B cell (primary cell): ENCODE measurements around the gene SOHLH1. TPM values are rescaled to one million over a fixed set of nuclear protein-coding genes. Genes with fewer than 3 reads are reported as not detected.

ENCODE experiments used
- ATAC-seq: fragments of 200-7000 bp; cut with Tn5 transposase; one replicate; pipeline ENCODE4 v1.10.0; 2021; ENCODE audit warnings: low read depth, mild to moderate bottlenecking, moderate number of reproducible peaks, moderate library complexity
- CTCF ChIA-PET: fragments of 350-600 bp; sonication (Branson Sonifier 250); formaldehyde crosslinking; loops from one replicate; lab custom pipeline; 2021; ENCODE audit warnings: antibody characterized with exemption, inconsistent platforms; lab: Charles Lee
- POLR2A ChIA-PET: fragments of 350-600 bp; sonication (Branson Sonifier 250); formaldehyde crosslinking; loops from one replicate; lab custom pipeline; 2021; ENCODE audit warnings: antibody characterized with exemption; lab: Charles Lee
- DNase-seq: peaks from one replicate; pipeline ENCODE4 v3.0.0; 2013
- H2AFZ ChIP-seq: 2 replicates; pipeline ENCODE4 v1.6.1; 2012; ENCODE audit warnings: mild to moderate bottlenecking, low read depth, low read length; ENCODE audit not compliant: insufficient read depth, poor library complexity, severe bottlenecking
- H3K27ac ChIP-seq, 2 donors: 1 replicate in 1 of 2; 2 replicates in 1 of 2; pipeline ENCODE4 v1.5.1; 2012 to 2013; ENCODE audit warnings: low read length in 2 of 2, mild to moderate bottlenecking in 2 of 2, moderate library complexity in 1 of 2
- H3K27me3 ChIP-seq, 4 experiments: fragments of 200-600 bp in 1 of 4; sonication (generic) in 1 of 4; replicated peaks in 1 of 4; 1 replicate in 2 of 4; 2 replicates in 2 of 4; pipeline versions ENCODE4 v1.6.1 to v1.7.0; 2013 to 2016; ENCODE audit warnings: low read length in 3 of 4, mild to moderate bottlenecking in 2 of 4, mixed read lengths in 1 of 4, moderate library complexity in 1 of 4; ENCODE audit not compliant: insufficient read depth in 4 of 4, control insufficient read depth in 3 of 4; ENCODE audit errors: control extremely low read depth in 1 of 4
- H3K36me3 ChIP-seq, 2 experiments: replicated peaks in 1 of 2; 1 replicate in 1 of 2; 2 replicates in 1 of 2; pipeline versions ENCODE4 v1.6.1 to v1.7.1; 2013; ENCODE audit warnings: low read length in 1 of 2; ENCODE audit not compliant: insufficient read depth in 2 of 2, control insufficient read depth in 1 of 2; ENCODE audit errors: control extremely low read depth in 1 of 2, extremely low read depth in 1 of 2
- H3K4me1 ChIP-seq, 2 donors: fragments of 200-600 bp in 1 of 2; sonication (generic) in 1 of 2; 1 replicate in 1 of 2; 2 replicates in 1 of 2; pipeline versions ENCODE4 v1.5.1 to v1.6.1; 2013 to 2017; ENCODE audit warnings: low read length in 2 of 2; ENCODE audit not compliant: control insufficient read depth in 2 of 2, insufficient read depth in 2 of 2
- H3K4me2 ChIP-seq: replicated peaks from 2 replicates; pipeline ENCODE3; 2012; ENCODE audit warnings: mild to moderate bottlenecking, low read depth, low read length; ENCODE audit not compliant: poor library complexity, severe bottlenecking
- H3K4me3 ChIP-seq, 5 experiments: fragments of 200-600 bp in 1 of 5; sonication (generic) in 1 of 5; 1 replicate in 3 of 5; 2 replicates in 2 of 5; pipeline versions ENCODE4 v1.5.1 to v1.7.0; 2011 to 2016; ENCODE audit warnings: low read length in 4 of 5, mild to moderate bottlenecking in 4 of 5, low read depth in 2 of 5, control low read depth in 1 of 5, moderate library complexity in 1 of 5; ENCODE audit not compliant: insufficient read depth in 1 of 5; ENCODE audit errors: control extremely low read depth in 1 of 5, extremely low read depth in 1 of 5
- H3K79me2 ChIP-seq: fragments of 200-600 bp; sonication (generic); one replicate; pipeline ENCODE4 v1.6.0; 2016; ENCODE audit warnings: low read length; ENCODE audit not compliant: control insufficient read depth, insufficient read depth
- H3K9ac ChIP-seq: fragments of 200-600 bp; sonication (generic); 2 replicates; pipeline ENCODE4 v1.6.1; 2017; ENCODE audit warnings: mild to moderate bottlenecking, low read length, moderate library complexity
- H3K9me3 ChIP-seq, 3 donors: one replicate each; pipeline versions ENCODE4 v1.6.1 to v1.7.1; 2013; ENCODE audit warnings: low read length in 2 of 3; ENCODE audit not compliant: control insufficient read depth in 2 of 3, insufficient read depth in 1 of 3; ENCODE audit errors: control extremely low read depth in 1 of 3
- H4K20me1 ChIP-seq: 2 replicates; pipeline ENCODE4 v1.6.0; 2012; ENCODE audit warnings: mild to moderate bottlenecking, low read length; ENCODE audit not compliant: insufficient read depth, control insufficient read depth, poor library complexity, severe bottlenecking
- H3K27ac Mint-ChIP-seq: one replicate; pipeline ENCODE4 v1.8.0; 2021; ENCODE audit warnings: mixed read lengths
- H3K27me3 Mint-ChIP-seq: one replicate; pipeline ENCODE4 v1.8.0; 2021; ENCODE audit warnings: mixed read lengths
- H3K4me1 Mint-ChIP-seq: one replicate; pipeline ENCODE4 v1.8.0; 2021; ENCODE audit warnings: mixed read lengths
- H3K4me3 Mint-ChIP-seq: one replicate; pipeline ENCODE4 v1.8.0; 2021; ENCODE audit warnings: mixed read lengths
- H3K9me3 Mint-ChIP-seq: one replicate; pipeline ENCODE4 v1.8.0; 2022; ENCODE audit warnings: mixed read lengths; ENCODE audit not compliant: insufficient read depth
- EZH2 ChIP-seq: IDR thresholded peaks from 2 replicates; pipeline ENCODE4 v1.6.1; 2012; ENCODE audit warnings: borderline replicate concordance, low read depth, mild to moderate bottlenecking, moderate library complexity, low read length; ENCODE audit not compliant: insufficient read depth, poor library complexity, severe bottlenecking
- WGBS: methylation state at CpG from one replicate; pipeline ENCODE4 v1.1.5; 2013; ENCODE audit warnings: missing lambda C conversion rate; ENCODE audit not compliant: insufficient coverage; 5-methylcytosine and 5-hydroxymethylcytosine counted together
- intact Hi-C: fragments of 100-400 bp; cut with micrococcal nuclease; formaldehyde crosslinking; loops from one replicate; pipeline ENCODE4 v1.10.0; 2022
- polyA plus RNA-seq: library from polyadenylated mRNA; depleted of rRNA; stranded (reverse); fragments of >200 nt; gene quantifications from 2 replicates; pipeline ENCODE4 v1.2.3, GENCODE V29; 2012
- total RNA-seq, 2 donors: library from RNA; stranded (reverse); fragments of 120-200 nt in 1 of 2; gene quantifications; 1 replicate in 1 of 2; 2 replicates in 1 of 2; pipeline versions ENCODE4 v1.2.3 to v1.2.4, GENCODE V29; 2013 to 2022
- TF ChIP-seq, protein P1 (sequence below): fragments of 200-600 bp; IDR thresholded peaks from one replicate; pipeline ENCODE4 v1.8.0; 2022; ENCODE audit warnings: antibody characterized with exemption, mild to moderate bottlenecking

SOHLH1 gene
- total and polyA plus RNA-seq, 2 donors (not counting 1 experiment from before 2014, with no cell fraction given) = not detected

DNA sequence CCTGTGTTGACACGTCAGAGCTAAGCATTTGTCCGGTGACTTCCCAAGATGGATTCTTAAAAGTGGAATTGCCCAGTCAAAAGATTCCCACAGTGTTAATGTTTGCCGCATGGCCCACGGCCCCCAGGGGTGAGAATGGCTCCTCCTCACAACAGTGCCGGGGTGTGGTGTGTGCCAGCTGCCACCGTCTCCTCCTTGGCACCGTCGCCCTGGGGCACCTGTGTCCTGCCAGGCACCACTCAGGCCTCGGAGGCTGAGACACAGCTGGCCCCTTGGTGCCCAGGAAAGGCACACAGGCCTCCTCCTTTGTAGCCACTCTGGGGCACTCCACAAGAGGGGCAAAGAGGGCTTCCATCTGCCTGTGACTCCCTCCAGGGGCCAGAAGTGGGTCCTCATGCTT, 7.0 kb upstream of the SOHLH1 start:
- no peaks in the 10 kb centered on the region for H3K9me3 Mint-ChIP-seq
- POLR2A ChIA-PET = no interaction called here
- WGBS = 88% methylated on average over 9 of the region's 9 CpGs

GRCh38 chr9:135705376-135705775, 6.1 kb upstream of the SOHLH1 start:
- H3K4me3 Mint-ChIP-seq = no peak overlapping the region
- Histone ChIP-seq H3K9me3 (no peaks in the 10 kb centered on the region), H2AFZ (no peak overlapping the region), H3K4me1 (peaks cover 6 to 7% of the 10 kb centered on the region in 2 donors), H3K9ac (no peak overlapping the region), H3K27me3 (peaks cover 0 to 11% (median 0%) of the 10 kb centered on the region in 4 experiments), H4K20me1 (no peaks in the 10 kb centered on the region), H3K4me3 (no peak overlapping the region), H3K4me2 (no peak overlapping the region), H3K27ac (no peak overlapping the region), H3K79me2 (no peaks in the 10 kb centered on the region), H3K36me3 (no peaks in the 10 kb centered on the region)
- no peaks in the 10 kb centered on the region for H3K27me3 Mint-ChIP-seq
- ChIA-PET POLR2A (no interaction called here), CTCF (no interaction called here)
- no peaks in the 10 kb centered on the region for H3K9me3 Mint-ChIP-seq
- TF ChIP-seq EZH2 = no peak
- TF ChIP-seq, protein P1, sequence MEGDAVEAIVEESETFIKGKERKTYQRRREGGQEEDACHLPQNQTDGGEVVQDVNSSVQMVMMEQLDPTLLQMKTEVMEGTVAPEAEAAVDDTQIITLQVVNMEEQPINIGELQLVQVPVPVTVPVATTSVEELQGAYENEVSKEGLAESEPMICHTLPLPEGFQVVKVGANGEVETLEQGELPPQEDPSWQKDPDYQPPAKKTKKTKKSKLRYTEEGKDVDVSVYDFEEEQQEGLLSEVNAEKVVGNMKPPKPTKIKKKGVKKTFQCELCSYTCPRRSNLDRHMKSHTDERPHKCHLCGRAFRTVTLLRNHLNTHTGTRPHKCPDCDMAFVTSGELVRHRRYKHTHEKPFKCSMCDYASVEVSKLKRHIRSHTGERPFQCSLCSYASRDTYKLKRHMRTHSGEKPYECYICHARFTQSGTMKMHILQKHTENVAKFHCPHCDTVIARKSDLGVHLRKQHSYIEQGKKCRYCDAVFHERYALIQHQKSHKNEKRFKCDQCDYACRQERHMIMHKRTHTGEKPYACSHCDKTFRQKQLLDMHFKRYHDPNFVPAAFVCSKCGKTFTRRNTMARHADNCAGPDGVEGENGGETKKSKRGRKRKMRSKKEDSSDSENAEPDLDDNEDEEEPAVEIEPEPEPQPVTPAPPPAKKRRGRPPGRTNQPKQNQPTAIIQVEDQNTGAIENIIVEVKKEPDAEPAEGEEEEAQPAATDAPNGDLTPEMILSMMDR = no peak
- ATAC-seq = no peak
- intact Hi-C loops = no loop called here
- no peak for DNase-seq
- H3K27ac Mint-ChIP-seq = no peak overlapping the region
- 86% methylated on average over 12 of the region's 14 CpGs for WGBS
- no peaks in the 10 kb centered on the region for H3K4me1 Mint-ChIP-seq

More for the DNA sequence above, 7.0 kb upstream of the SOHLH1 start:
- peaks cover 0 to 11% (median 0%) of the 10 kb centered on the region in 4 experiments for H3K27me3 ChIP-seq
- Mint-ChIP-seq H3K27me3 (no peaks in the 10 kb centered on the region), H3K4me3 (no peak overlapping the region), H3K4me1 (no peaks in the 10 kb centered on the region), H3K27ac (no peak overlapping the region)
- ATAC-seq (no peak), DNase-seq (no peak)
- no peak overlapping the region for H3K4me3 ChIP-seq
- no peaks in the 10 kb centered on the region for H3K9me3 ChIP-seq
- intact Hi-C loops = no loop called here
- H3K9ac ChIP-seq = no peak overlapping the region
- no peaks in the 10 kb centered on the region for H3K36me3 ChIP-seq
- no peak overlapping the region for H2AFZ ChIP-seq
- CTCF ChIA-PET = no interaction called here
- H3K79me2 ChIP-seq = no peaks in the 10 kb centered on the region
- no peaks in the 10 kb centered on the region for H4K20me1 ChIP-seq
- peaks cover 6 to 7% of the 10 kb centered on the region in 2 donors for H3K4me1 ChIP-seq
- TF ChIP-seq, protein P1 = no peak
- TF ChIP-seq EZH2 = no peak
- no peak overlapping the region for H3K4me2 ChIP-seq
- H3K27ac ChIP-seq = no peak overlapping the region
